HEK293T (cell line): Measurements from ENCODE around the gene DNASE1L2.

Experiments
- ARNT ChIP-seq: fragments of 450-650 bp; IDR thresholded peaks from 2 replicates; pipeline ENCODE4 v1.6.1; 2017; ENCODE audit warnings: mild to moderate bottlenecking
- BHLHE40 ChIP-seq: fragments of 450-650 bp; IDR thresholded peaks from 2 replicates; pipeline ENCODE4 v1.6.1; 2016; ENCODE audit warnings: mild to moderate bottlenecking, moderate library complexity, borderline replicate concordance
- ELF4 ChIP-seq: fragments of 450-650 bp; IDR thresholded peaks from 2 replicates; pipeline ENCODE4 v1.6.1; 2017; ENCODE audit warnings: antibody characterized with exemption
- FOXA1 ChIP-seq: fragments of 450-650 bp; IDR thresholded peaks from 2 replicates; pipeline ENCODE4 v1.6.1; 2016; ENCODE audit warnings: mild to moderate bottlenecking
- FOXK2 ChIP-seq: fragments of 450-650 bp; IDR thresholded peaks from 2 replicates; pipeline ENCODE4 v1.6.1; 2016; ENCODE audit warnings: mild to moderate bottlenecking
- FOXM1 ChIP-seq: fragments of 450-650 bp; IDR thresholded peaks from 2 replicates; pipeline ENCODE4 v1.6.1; 2017; ENCODE audit warnings: mild to moderate bottlenecking, borderline replicate concordance
- LEF1 ChIP-seq: fragments of 450-650 bp; IDR thresholded peaks from 2 replicates; pipeline ENCODE4 v1.6.1; 2017; ENCODE audit warnings: mild to moderate bottlenecking, borderline replicate concordance
- NFRKB ChIP-seq: fragments of 450-650 bp; IDR thresholded peaks from 2 replicates; pipeline ENCODE4 v1.6.1; 2016; ENCODE audit warnings: mild to moderate bottlenecking, moderate library complexity
- PKNOX1 ChIP-seq: fragments of 450-650 bp; IDR thresholded peaks from 2 replicates; pipeline ENCODE4 v1.6.1; 2016
- SP1 ChIP-seq: fragments of 450-650 bp; IDR thresholded peaks from 2 replicates; pipeline ENCODE4 v1.6.1; 2017
- SUZ12 ChIP-seq: fragments of 450-650 bp; IDR thresholded peaks from 2 replicates; pipeline ENCODE4 v1.6.1; 2016; ENCODE audit warnings: mild to moderate bottlenecking
- TARDBP ChIP-seq: fragments of 450-650 bp; IDR thresholded peaks from 2 replicates; pipeline ENCODE4 v1.6.1; 2016
- ZNF384 ChIP-seq: fragments of 450-650 bp; IDR thresholded peaks from 2 replicates; pipeline ENCODE4 v1.6.1; 2016

- TF ChIP-seq FOXK2, result no peak
- TF ChIP-seq TARDBP, result no peak
- TF ChIP-seq ZNF384, result no peak
- TF ChIP-seq FOXM1, result no peak
- no peak for TF ChIP-seq BHLHE40
- TF ChIP-seq SUZ12, result no peak
- TF ChIP-seq ELF4, result no peak
- no peak for TF ChIP-seq NFRKB
- no peak for TF ChIP-seq SP1
- TF ChIP-seq PKNOX1, result no peak
- no peak for TF ChIP-seq LEF1
- TF ChIP-seq ARNT, result no peak
- TF ChIP-seq FOXA1, result no peak
Observed at GRCh38 chr16:2226245-2226793, 9.9 kb upstream of the DNASE1L2 start.
